ENCODE data around the gene ASIC4.

Gene ASIC4

DNA sequence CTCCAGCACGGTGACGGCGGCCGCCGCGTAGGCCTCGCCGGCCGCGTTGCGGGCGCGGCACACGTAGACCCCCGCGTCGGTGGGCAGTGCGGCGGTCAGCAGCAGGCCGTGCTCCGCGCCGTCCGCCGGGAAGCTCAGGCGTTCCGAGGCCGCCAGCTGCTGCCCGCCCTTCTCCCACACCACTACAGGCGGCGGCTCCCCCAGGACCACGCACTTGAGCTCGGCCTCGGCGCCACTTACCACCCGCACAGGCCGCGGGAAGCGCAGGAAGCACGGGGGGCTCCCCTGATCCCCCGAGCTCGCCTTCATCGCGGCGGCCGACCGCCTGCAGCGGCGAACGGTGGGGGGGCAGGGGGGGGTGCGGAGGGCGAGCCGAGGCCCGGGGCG, 56.6 kb downstream of the ASIC4 start:
- DNase-seq = no peak

DNA sequence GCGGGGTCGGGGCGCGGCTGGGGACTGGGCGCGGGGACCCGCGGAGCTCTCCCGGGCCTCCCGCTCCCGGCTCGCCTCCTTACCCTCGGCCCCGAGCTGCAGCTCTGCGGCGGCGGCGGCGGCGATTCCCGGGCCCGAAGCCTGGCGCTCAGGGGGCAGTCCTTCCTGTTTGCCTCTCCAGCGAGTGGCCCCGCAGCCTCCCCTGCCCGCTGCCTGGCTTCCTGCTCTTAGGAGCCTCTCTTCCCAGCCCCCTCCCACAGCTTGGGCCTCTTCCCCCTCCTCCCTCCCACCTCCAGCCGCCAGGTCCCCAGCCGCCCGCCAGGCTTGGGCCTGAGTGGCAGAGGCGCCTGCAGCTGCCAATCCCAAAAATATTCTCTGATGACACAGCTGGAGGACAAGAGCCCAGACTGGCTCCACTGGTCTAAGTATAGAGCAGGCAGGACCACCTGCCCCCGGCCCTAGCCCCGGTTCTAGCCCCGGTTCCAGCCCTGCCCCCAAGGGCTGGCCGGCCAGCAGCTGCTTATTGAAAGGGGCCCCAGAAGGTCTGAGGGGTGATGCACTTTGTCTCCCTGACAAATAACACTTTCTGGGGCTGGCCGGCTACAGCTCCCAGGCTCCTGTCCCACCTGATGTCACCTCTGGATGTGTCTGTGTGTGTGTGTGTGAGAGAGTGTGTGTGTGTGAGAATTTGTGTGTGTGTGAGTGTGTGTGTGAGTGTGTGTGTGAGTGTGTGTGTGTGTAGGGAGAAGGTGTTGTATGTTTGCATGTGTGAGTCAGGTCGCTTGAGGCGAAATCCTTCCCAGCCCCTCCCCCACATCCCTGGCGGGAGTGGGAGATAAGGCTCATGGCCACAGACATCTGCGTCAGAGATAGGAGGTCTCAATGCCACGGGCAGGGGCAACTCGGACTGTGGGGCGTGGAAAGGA, 57.3 kb downstream of the ASIC4 start, which contains the start of gene OBSL1:
TSS of gene OBSL1 (minus strand) at position 229 of the 926 bp plus-strand sequence. CDS start 307 bp downstream, outside the sequence.
- DNase-seq = no peak

DNA sequence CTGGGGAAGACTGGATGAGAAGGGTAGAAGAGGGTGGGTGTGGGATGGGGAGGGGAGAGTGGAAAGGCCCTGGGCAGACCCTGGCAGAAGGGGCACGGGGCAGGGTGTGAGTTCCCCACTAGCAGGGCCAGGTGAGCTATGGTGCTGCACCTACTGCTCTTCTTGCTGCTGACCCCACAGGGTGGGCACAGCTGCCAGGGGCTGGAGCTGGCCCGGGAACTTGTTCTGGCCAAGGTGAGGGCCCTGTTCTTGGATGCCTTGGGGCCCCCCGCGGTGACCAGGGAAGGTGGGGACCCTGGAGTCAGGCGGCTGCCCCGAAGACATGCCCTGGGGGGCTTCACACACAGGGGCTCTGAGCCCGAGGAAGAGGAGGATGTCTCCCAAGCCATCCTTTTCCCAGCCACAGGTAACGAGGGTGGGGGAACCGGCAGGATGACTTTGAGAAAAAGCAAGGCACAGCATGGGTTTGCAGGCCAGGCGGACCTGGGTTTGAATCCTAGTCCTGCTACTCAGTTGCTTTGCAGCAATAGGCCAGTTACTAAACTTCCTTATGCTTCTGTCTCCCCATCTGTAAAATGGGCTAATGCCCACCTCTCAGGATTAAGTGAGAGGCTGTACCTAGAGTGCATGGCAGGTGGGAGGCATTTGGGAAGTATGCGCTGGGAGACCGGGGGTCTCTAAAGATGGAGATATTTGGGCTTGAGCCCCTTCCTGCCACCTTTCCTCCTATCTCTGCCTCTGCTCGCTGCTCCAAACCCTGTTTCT, 58.1 kb downstream of the ASIC4 start, which contains the start of gene INHA:
TSS of gene INHA (plus strand) at position 74 of the 765 bp plus-strand sequence. CDS start at position 139, 65 bp downstream.
- no peak for DNase-seq

DNA sequence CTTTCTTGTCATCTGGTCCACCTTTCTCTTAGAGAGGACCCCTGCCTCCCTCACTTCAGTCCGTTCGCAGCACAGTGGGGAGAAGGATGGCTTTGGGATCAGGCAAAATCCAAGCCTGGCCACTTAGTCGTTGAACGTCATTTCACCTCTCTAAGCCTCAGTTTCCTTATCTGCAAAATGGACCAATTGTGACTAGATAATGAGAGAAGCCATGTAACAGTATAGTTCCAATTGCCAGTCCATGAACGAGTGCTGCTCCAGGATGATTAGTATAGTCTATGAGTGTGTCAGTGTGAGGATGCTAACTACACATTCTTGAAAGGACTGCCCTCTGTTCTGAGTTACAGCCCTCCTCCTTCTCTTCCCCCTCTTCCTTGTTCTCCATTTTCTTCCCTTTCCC, 58.9 kb downstream of the ASIC4 start:
- no peak for DNase-seq

DNA sequence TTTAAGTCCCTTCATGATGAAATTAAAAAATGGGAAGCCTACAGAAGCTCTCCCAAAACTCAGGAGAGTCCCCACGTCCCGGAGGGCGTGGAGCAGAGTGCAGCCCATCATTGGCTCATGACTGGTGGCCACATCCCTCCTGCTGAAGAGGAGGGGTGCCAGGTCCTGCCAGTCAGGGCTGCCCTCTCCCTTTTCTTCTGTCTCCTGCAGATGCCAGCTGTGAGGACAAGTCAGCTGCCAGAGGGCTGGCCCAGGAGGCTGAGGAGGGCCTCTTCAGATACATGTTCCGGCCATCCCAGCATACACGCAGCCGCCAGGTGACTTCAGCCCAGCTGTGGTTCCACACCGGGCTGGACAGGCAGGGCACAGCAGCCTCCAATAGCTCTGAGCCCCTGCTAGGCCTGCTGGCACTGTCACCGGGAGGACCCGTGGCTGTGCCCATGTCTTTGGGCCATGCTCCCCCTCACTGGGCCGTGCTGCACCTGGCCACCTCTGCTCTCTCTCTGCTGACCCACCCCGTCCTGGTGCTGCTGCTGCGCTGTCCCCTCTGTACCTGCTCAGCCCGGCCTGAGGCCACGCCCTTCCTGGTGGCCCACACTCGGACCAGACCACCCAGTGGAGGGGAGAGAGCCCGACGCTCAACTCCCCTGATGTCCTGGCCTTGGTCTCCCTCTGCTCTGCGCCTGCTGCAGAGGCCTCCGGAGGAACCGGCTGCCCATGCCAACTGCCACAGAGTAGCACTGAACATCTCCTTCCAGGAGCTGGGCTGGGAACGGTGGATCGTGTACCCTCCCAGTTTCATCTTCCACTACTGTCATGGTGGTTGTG, 60.4 kb downstream of the ASIC4 start:
- no peak for DNase-seq

DNA sequence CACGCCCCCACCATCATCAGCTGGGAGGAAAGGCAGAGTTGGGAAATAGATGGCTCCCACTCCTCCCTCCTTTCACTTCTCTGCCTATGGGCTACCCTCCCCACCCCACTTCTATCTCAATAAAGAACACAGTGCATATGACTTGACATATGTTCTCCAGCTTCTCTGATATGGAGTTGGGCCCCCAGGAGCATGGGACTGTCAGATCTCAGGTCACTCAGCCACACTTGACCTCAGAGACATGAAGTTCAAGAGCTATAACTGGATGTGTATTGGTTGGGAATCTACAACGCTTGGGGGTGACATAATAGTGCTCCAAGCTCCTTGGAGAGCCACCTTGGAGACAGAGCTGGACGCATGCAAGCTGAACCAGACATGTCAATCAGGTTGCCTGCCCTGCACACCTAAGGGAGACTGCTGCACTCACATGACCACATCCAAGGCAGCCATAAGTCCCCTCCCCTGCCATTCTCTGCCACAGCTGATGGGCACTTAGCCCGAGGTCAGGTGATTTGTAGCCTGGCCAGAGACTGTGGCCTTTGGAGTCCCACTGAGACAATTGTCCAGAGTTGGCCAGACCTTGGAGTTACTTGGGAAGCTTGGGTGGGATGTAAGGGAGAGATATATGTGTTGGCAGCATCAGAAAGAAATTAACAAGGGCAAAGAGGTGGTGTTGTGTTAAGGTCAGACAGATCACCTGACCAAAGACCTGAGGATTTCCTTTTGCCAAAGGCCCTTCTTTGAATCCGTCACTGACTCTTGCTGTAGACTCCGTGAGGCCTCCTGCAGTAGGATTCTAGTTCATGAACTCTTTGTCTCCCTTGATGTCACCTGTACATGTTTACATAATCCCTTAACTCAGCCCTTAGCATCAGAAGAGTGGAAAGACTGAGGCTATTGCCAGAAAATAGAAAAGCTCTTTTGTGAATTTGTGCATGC, 61.6 kb downstream of the ASIC4 start:
- DNase-seq = no peak

GRCh38 chr2:219576505-219577388, 62.5 kb downstream of the ASIC4 start:
- DNase-seq = no peak

DNA sequence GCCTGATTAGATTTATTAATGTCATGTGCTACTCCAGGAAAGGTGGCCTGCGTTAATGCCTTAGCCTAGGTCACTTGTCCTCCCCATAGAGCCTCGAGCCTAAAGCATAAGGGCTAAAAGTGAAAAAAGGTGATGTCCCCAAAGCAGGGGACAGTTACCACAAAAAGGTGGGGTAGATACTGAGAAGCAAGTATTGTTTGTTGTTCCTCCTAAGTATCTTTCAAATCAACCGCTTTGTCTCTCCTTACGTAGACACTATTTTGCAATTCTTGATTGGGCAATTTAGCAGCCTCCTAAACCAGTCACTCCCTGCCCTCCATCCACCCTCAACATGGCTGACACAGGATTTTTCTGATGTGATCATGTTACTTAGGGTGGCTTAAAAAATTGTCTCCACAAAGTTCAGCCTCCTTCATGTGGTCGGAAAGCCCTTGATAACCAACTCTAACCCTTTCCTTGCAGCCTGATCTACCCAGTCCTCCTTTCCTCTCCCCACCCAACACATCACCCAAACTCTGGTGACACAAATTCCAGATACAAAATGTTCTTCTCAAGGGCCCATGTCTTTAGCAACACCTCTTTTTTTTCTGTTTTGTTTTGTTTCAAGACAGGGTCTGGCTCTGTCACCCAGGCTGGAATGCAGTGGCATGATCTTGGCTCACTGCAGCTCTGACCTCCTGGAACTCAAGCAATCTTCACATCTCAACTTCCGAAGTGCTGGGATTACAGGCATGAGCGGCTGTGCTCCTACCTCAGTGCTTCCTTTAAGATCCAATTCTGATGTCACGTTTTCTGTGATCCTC, 64.7 kb downstream of the ASIC4 start:
- DNase-seq = no peak

DNA sequence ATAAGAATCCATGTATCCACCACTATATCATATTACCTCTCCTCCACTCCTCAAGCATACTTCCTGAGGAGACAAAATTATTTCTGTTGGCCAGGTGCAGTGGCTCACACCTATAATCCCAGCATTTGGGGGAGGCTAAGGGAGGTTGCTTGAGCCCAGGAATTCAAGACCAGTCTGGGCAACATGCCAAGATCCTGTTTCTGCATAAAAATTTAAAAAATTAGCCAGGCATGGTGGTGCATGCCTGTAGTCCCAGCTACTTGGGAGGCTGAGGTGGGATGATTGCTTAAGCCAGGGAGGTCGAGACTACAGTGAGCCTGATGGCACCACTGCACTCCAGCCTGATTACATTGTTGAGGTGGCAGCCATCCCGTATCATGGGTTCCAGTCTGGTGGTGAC, 67.1 kb downstream of the ASIC4 start:
- DNase-seq = no peak
